HG02981 (cell line): ENCODE data around the gene CABCOCO1.

Experiments used
- ATAC-seq: cut with Tn5 transposase; IDR thresholded peaks from one replicate; pipeline ENCODE4 v1.9.1; 2021; ENCODE audit warnings: mild to moderate bottlenecking, moderate library complexity; ENCODE audit not compliant: unreplicated experiment

CABCOCO1 gene

GRCh38 chr10:61812052-61812721, 149.5 kb downstream of the CABCOCO1 start:
- peak; percentile 58 for ATAC-seq

GRCh38 chr10:61812920-61813319, 150.2 kb downstream of the CABCOCO1 start:
- ATAC-seq: no peak

- ATAC-seq: no peak
These were observed 151.4 kb downstream of the CABCOCO1 start for GRCh38 chr10:61814160-61814559.

- no peak for ATAC-seq
These were observed 152.8 kb downstream of the CABCOCO1 start for GRCh38 chr10:61815496-61815895.
